GM12892 (cell line): Measurements from ENCODE around the gene SECISBP2L.
"Not testable (repeated sequence)": the region's sequence is repeated elsewhere in the genome, so short reads cannot be mapped to it uniquely, and the experiment has no call there.

Experiments
- DNase-seq: peaks from one replicate; pipeline ENCODE4 v3.0.0; 2011; ENCODE audit not compliant: insufficient read length
- FAIRE-seq: peaks from 2 replicates; lab custom pipeline; 2011; peaks lifted over from hg19 to GRCh38; lab: Jason Lieb, UNC
- POLR2A ChIP-seq: IDR thresholded peaks from 2 replicates; pipeline ENCODE4 v1.6.1; 2011; ENCODE audit warnings: low read depth, low read length, control low read depth
- POLR2AphosphoS5 ChIP-seq: IDR thresholded peaks from 2 replicates; pipeline ENCODE4 v1.6.1; 2011; ENCODE audit warnings: low read depth, low read length, control low read depth
- TAF1 ChIP-seq: IDR thresholded peaks from 2 replicates; pipeline ENCODE4 v1.6.1; 2011; ENCODE audit warnings: low read depth, mild to moderate bottlenecking, control low read depth, low read length, borderline replicate concordance

Gene SECISBP2L

GRCh38 chr15:48984021-48984710, 62.1 kb downstream of the SECISBP2L start:
- no peak for TF ChIP-seq POLR2A
- no peak for TF ChIP-seq TAF1
- no peak for TF ChIP-seq POLR2AphosphoS5
- FAIRE-seq, result no peak
- DNase-seq, result no peak

GRCh38 chr15:48983300-48983699, 62.9 kb downstream of the SECISBP2L start:
- no peak for TF ChIP-seq POLR2AphosphoS5
- TF ChIP-seq TAF1, result no peak
- no peak for TF ChIP-seq POLR2A
- no peak for FAIRE-seq
- DNase-seq, result no peak

GRCh38 chr15:48981941-48982340, 64.3 kb downstream of the SECISBP2L start:
- TF ChIP-seq POLR2A, result no peak
- no peak for TF ChIP-seq POLR2AphosphoS5
- no peak for TF ChIP-seq TAF1
- DNase-seq (no peak), FAIRE-seq (no peak)

- TF ChIP-seq POLR2AphosphoS5 (no peak), POLR2A (no peak), TAF1 (no peak)
- FAIRE-seq, result no peak
- no peak for DNase-seq
Measured at GRCh38 chr15:48978638-48979037, 67.6 kb downstream of the SECISBP2L start.

GRCh38 chr15:48976444-48977088, 69.7 kb downstream of the SECISBP2L start:
- DNase-seq (no peak), FAIRE-seq (no peak)
- no peak for TF ChIP-seq POLR2A
- TF ChIP-seq POLR2AphosphoS5, result no peak
- TF ChIP-seq TAF1, result no peak

GRCh38 chr15:48975472-48976419, 70.5 kb downstream of the SECISBP2L start:
- DNase-seq (peak; percentile 70), FAIRE-seq (peak; percentile 89)
- TF ChIP-seq TAF1 (no peak), POLR2A (no peak), POLR2AphosphoS5 (no peak)

- FAIRE-seq (no peak), DNase-seq (no peak)
- TF ChIP-seq POLR2AphosphoS5, result no peak
- no peak for TF ChIP-seq TAF1
- TF ChIP-seq POLR2A, result no peak
Measured at GRCh38 chr15:48974882-48975281, 71.4 kb downstream of the SECISBP2L start.

GRCh38 chr15:48972750-48973503, 73.3 kb downstream of the SECISBP2L start:
- no peak for TF ChIP-seq POLR2A
- no peak for TF ChIP-seq TAF1
- TF ChIP-seq POLR2AphosphoS5, result no peak
- FAIRE-seq, result no peak
- DNase-seq, result no peak

- not testable (repeated sequence) for FAIRE-seq, DNase-seq
Measured at GRCh38 chr15:48970926-48971325, 75.3 kb downstream of the SECISBP2L start.

GRCh38 chr15:48968066-48968465, 78.2 kb downstream of the SECISBP2L start:
- TF ChIP-seq POLR2AphosphoS5 (no peak), POLR2A (no peak), TAF1 (no peak)
- DNase-seq (no peak), FAIRE-seq (no peak)

- DNase-seq (no peak), FAIRE-seq (no peak)
- TF ChIP-seq TAF1 (no peak), POLR2AphosphoS5 (no peak), POLR2A (no peak)
Measured at GRCh38 chr15:48967336-48967735, 78.9 kb downstream of the SECISBP2L start.
